ENCODE data around the gene PAK1IP1. TPM values are rescaled to one million over a fixed set of nuclear protein-coding genes. Genes with fewer than 3 reads are reported as not detected.
"Not testable (repeated sequence)": the region's sequence is repeated elsewhere in the genome, so short reads cannot be mapped to it uniquely, and the experiment has no call there.

PAK1IP1 gene, protein sequence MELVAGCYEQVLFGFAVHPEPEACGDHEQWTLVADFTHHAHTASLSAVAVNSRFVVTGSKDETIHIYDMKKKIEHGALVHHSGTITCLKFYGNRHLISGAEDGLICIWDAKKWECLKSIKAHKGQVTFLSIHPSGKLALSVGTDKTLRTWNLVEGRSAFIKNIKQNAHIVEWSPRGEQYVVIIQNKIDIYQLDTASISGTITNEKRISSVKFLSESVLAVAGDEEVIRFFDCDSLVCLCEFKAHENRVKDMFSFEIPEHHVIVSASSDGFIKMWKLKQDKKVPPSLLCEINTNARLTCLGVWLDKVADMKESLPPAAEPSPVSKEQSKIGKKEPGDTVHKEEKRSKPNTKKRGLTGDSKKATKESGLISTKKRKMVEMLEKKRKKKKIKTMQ
- total RNA-seq (ENCODE audit: unreplicated experiment), result 14.6 TPM
- long read RNA-seq, transcript PAK1IP1-201 (10 exons, 1,800 nt), result major isoform, 10 of 15 reads
- long read RNA-seq, partial matches to known transcripts, result 0 of 15 reads
- long read RNA-seq, other reads (novel, unspliced or antisense), result 5 of 15 reads

GRCh38 chr6:10694302-10695085, at the start of gene PAK1IP1, which contains the start of gene C6orf52:
PAK1IP1 (plus strand) TSS chr6:10694972; CDS start chr6:10694986, 14 bp downstream.
C6orf52 (minus strand) TSS chr6:10694616; CDS start chr6:10687550, 7,066 bp downstream.
- peaks cover 28% of the 10 kb centered on the region for H3K4me1 Mint-ChIP-seq (ENCODE audit: low read depth, unreplicated experiment)
- H3K36me3 Mint-ChIP-seq (ENCODE audit: unreplicated experiment), result no peaks in the 10 kb centered on the region
- H3K4me3 Mint-ChIP-seq (ENCODE audit: unreplicated experiment), result peak within 1 kb of the TSS; percentile 94
- peak within 1 kb of the TSS; percentile 100 for H3K27ac Mint-ChIP-seq (ENCODE audit: unreplicated experiment)
- peaks cover 11% of the 10 kb centered on the region for H3K9me3 Mint-ChIP-seq (ENCODE audit: unreplicated experiment)
- peak; percentile 87 for DNase-seq
- no peak for TF ChIP-seq CTCF (IDR thresholded peaks at IDR 0.05; ENCODE audit: partially characterized antibody, unreplicated experiment)
- peaks cover 17% of the 10 kb centered on the region for H3K27me3 Mint-ChIP-seq (ENCODE audit: unreplicated experiment)

DNA sequence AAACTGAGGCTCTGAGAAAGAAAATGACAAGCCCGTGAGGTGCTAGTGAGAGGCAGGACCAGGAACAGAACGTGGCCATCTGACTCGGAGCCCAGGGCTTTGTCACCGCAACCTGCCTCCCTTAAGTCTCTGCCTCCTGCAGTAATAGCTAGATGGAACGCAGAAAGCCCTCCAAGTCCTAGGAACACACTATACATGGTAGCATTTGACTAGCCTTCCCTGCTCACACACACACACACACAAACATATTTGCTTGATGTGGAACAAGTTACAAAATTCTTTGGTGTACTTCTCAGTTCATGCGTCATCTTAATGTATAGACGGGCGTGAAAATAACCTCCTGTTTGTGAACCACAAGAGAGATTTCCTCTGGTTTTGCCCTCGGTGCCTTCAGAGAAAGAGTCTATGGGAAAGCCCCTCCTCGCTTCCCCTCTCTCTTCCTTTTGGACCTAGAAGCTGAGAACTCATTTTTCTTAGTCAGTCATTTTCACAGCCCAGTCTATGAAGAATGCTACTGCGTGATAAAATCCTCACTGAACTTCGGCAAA, 39.2 kb upstream of the PAK1IP1 start:
- H3K9me3 Mint-ChIP-seq (ENCODE audit: unreplicated experiment), result peaks cover 4% of the 10 kb centered on the region
- H3K4me3 Mint-ChIP-seq (ENCODE audit: unreplicated experiment), result no peak overlapping the region
- H3K4me1 Mint-ChIP-seq (ENCODE audit: low read depth, unreplicated experiment), result no peaks in the 10 kb centered on the region
- no peaks in the 10 kb centered on the region for H3K36me3 Mint-ChIP-seq (ENCODE audit: unreplicated experiment)
- TF ChIP-seq CTCF (IDR thresholded peaks at IDR 0.05; ENCODE audit: partially characterized antibody, unreplicated experiment), result no peak
- no peaks in the 10 kb centered on the region for H3K27me3 Mint-ChIP-seq (ENCODE audit: unreplicated experiment)
- no peak overlapping the region for H3K27ac Mint-ChIP-seq (ENCODE audit: unreplicated experiment)
- DNase-seq, result no peak

DNA sequence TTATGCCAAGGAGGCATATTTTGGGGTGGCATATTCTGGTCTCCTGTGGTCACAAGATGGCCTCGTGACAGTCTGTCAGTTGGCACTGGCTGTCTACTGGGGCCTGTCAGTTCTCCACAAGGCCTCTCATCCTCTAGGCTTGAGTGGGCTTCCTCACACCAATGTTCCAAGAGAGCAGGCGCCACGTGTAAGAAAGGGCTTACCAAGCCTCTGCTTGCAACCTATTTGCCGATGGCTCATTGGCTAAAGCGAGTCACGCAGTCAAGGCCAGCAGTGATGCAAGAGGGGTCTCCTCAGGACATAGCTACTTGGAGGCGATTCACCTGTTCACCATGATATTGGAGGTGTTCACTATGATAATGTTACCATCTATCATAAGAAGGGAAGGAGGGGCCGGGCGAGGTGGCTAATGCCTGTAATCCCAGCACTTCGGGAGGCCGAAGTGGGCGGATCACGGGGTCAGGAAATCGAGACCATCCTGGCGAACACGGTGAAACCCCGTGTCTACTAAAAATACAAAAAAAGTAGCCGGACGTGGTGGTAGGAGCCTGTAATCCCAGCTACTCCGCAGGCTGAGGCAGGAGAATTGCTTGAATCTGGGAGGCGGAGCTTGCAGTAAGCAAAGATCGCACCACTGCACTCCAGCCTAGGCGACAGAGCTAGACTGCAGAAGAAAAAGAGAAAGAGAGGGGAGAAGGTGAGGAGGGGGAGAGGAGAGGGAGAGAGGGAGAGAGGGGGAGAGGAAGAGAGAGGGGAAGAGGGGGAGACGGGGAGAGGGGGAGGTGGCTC, 35.7 kb upstream of the PAK1IP1 start:
- H3K4me3 Mint-ChIP-seq (ENCODE audit: unreplicated experiment), result peak overlapping the region; percentile 68
- H3K4me1 Mint-ChIP-seq (ENCODE audit: low read depth, unreplicated experiment), result no peaks in the 10 kb centered on the region
- H3K27ac Mint-ChIP-seq (ENCODE audit: unreplicated experiment), result no peak overlapping the region
- TF ChIP-seq CTCF (IDR thresholded peaks at IDR 0.05; ENCODE audit: partially characterized antibody, unreplicated experiment), result no peak
- DNase-seq, result no peak
- H3K36me3 Mint-ChIP-seq (ENCODE audit: unreplicated experiment), result peaks cover 1% of the 10 kb centered on the region
- H3K9me3 Mint-ChIP-seq (ENCODE audit: unreplicated experiment), result peaks cover 2% of the 10 kb centered on the region
- peaks cover 2% of the 10 kb centered on the region for H3K27me3 Mint-ChIP-seq (ENCODE audit: unreplicated experiment)

DNA sequence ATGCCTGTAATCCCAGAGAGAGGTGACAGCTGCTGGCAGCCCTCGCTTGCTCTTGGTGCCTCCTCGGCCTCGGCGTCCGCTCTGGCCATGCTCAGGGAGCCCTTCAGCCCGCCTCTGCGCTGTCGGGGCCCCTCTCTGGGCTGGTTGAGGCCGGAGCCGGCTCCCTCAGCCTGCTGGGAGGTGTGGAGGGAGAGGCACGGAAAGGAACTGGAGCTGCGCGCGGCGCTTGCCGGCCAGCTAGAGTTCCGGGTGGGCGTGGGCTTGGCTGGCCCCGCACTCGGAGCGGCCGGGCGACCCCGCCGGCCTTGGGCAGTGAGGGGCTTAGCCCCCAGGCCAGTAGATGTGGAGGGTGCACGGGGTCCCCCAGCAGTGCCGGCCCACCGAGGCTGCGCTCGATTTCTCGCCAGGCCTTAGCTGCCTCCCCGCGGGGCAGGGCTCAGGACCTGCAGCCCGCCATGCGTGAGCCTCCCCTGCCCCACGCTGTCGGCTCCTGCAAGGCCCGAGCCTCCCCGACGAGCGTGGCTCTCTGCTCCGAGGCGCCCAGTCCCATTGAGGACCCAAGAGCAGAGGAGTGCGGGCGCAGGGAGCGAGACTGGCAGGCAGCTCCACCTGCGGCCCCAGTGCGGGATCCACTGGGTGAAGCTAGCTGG, 34.9 kb upstream of the PAK1IP1 start:
- no peaks in the 10 kb centered on the region for H3K4me1 Mint-ChIP-seq (ENCODE audit: low read depth, unreplicated experiment)
- no peak for TF ChIP-seq CTCF (IDR thresholded peaks at IDR 0.05; ENCODE audit: partially characterized antibody, unreplicated experiment)
- no peak overlapping the region for H3K27ac Mint-ChIP-seq (ENCODE audit: unreplicated experiment)
- peak overlapping the region; percentile 81 for H3K4me3 Mint-ChIP-seq (ENCODE audit: unreplicated experiment)
- DNase-seq, result peak; percentile 64
- peaks cover 2% of the 10 kb centered on the region for H3K9me3 Mint-ChIP-seq (ENCODE audit: unreplicated experiment)
- peaks cover 8% of the 10 kb centered on the region for H3K36me3 Mint-ChIP-seq (ENCODE audit: unreplicated experiment)
- peaks cover 2% of the 10 kb centered on the region for H3K27me3 Mint-ChIP-seq (ENCODE audit: unreplicated experiment)

DNA sequence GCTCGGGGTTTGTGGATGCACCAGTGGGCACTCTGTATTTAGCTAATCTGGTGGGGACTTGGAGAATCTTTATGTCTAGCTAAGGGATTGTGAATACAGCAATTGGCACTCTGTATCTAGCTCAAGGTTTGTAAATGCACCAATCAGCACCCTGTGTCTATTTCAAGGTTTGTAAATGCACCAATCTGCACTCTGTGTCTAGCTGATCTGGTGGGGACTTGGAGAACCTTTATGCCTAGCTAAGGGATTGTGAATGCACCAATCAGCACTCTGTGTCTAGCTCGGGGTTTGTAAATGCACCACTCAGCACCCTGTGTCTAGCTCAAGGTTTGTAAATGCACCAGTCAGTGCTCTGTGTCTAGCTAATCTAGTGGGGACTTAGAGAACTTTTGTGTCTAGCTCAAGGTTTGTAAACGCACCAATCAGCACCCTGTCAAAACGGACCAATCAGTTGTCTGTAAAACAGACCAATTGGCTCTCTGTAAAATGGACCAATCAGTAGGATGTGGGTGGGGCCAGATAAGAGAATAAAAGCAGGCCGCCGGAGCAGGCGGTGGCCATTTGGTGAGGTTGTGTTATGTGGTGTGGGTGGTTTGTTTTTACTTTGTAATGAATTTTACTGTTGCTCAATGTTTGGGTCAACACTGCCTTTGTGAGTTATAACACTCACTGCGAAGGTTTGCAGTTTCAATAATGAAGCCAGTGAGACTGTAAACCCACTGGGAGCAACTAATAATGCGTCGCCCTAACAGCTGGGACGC, 34.2 kb upstream of the PAK1IP1 start:
- Mint-ChIP-seq H3K4me3 (ENCODE audit: unreplicated experiment) (peak overlapping the region; percentile 81), H3K36me3 (ENCODE audit: unreplicated experiment) (peaks cover 14% of the 10 kb centered on the region), H3K27ac (ENCODE audit: unreplicated experiment) (peak overlapping the region; percentile 33)
- not testable (repeated sequence) for H3K27me3 Mint-ChIP-seq (ENCODE audit: unreplicated experiment); H3K9me3 Mint-ChIP-seq (ENCODE audit: unreplicated experiment); DNase-seq; H3K4me1 Mint-ChIP-seq (ENCODE audit: low read depth, unreplicated experiment)
